HG03575 (cell line): ENCODE results near the gene RBFOX2.
"Not testable (repeated sequence)": the region's sequence is repeated elsewhere in the genome, so short reads cannot be mapped to it uniquely, and the experiment has no call there.

Source experiments
- ATAC-seq: cut with Tn5 transposase; IDR thresholded peaks from one replicate; pipeline ENCODE4 v1.9.1; 2021; ENCODE audit not compliant: unreplicated experiment, insufficient number of reproducible peaks, low FRiP score; ENCODE audit errors: extremely low read depth

The RBFOX2 gene

DNA sequence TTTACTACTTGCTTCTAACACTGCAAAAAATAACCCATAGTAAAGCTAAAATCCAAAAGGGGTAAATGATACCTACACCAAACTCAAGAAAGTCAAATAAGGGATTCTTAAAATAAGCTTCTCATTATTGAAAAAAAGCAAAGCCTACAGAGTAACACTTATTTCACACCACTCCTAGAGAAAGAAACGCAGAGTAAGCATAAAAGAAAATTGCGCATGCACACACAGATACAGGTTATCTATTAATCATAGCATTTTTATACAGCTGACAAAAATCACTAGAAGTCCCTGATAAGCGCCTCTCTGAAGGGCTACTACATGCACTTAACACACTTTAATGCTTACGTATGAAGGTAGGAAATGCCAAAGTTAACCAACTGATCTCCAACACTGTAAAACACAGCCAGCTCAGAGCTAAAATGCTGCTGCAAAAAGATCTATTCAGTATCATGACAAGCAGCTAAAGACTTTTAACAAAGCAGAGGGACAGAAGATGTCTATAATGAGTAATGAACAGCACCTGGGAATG lies 14.0 kb downstream of the RBFOX2 start:
- no peak for ATAC-seq

DNA sequence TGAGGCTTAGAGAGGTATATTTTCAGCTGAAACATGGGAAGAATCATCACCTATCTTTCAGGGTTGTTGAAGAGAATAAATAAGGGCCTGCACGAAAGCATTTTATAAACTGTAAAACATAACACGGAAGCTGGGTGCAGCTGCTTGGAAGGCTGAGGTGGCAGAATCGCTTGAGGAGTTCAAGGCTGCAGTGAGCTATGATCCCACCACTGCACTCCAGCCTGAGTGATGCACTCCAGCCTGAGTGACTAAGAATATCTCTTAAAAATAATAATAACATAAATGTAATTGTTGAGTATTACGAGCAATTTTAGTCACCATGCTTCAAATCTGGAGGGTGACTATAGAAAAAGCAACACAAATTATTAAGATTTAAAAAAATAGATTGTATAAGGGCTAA lies 16.3 kb downstream of the RBFOX2 start:
- no peak for ATAC-seq

DNA sequence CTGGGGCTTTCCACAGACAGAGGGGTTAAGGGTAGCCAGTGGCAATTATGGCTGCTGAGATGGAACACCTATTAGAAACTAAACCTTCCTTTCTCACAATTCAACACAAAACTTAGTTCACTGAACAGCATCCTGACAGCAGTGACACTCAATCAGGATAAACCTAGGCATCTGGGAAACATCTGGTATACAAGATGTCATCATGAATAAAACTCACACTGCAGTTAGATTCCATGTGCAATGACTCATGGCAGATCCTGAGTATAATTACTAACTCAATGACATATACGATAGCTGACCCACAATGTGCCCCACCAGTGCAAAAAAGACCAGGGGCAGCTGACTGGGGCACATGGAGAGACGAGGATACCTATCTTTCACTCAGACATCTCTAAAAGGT lies 17.7 kb downstream of the RBFOX2 start:
- no peak for ATAC-seq

DNA sequence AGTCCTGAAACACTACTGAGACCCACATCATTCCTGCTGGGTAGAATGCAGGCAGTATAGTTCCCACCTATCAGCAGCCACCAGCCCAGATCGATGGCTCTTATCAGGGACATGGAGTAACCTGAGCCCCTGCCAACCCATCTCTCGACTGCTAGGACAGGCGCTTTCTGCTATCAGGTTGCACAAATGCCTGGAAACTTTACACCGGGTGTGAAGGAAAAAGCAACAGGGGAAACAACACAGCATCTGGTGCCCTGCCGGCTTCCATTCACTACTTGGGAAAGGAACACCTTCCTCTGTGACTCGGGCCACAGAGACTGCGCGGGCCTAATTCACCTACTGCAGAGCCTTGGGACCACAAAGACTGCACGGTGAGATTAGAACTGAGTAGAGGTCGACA lies 18.5 kb downstream of the RBFOX2 start:
- ATAC-seq, result no peak

DNA sequence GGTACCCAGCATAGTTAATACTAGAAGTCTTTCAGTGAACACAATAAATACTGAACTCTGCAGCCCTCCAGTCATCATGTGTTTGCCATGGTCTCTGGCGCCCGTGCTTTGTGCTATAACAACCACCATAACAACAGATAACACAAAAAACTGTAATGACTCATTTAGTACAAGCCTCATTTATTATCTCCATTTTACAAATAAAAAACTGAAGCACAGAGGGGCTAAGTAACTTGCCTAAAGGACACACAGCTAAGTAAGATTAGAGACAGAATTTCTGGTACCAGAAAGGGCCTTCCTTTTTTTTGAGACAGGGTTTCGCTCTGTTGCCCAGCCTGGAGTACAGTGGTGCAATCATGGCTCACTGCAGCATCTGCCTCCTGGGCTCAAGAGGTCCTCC lies 19.5 kb downstream of the RBFOX2 start:
- ATAC-seq, result no peak

DNA sequence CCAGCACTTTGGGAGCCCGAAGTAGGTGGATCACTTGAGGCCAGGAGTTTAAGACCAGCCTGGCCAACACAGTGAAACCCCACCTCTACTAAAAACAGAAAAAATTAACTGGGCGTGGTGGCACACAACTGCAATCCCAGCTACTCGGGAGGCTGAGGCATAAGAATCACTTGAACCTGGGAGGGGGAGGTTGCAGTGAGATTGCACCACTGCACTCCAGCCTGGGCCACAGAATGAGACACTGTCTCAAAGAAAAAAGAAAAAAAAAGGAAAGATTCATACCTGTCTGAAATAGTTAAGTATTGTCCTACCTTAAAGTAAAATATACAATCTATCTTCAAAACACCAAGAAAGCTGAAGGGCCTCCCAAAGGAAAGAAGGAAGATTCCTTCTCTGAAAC lies 20.1 kb downstream of the RBFOX2 start:
- ATAC-seq, result no peak

DNA sequence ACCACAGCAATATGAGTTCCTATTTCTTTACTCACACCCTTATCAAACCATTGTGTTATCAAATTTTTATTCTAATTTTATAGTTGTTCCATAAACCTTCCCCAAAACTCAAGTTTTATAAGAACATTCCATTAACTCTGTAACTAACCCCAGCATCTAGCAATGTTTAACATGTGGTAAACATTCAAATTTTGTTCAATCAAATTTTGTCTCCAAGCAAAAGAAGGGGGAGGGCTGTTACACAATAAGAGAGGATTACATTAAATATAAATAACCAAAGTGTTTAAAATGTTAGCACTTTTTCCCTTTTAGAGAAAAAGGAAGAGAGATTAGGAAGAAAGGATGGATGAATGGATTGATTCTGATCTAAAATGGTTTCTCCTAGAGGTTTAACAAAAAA lies 20.5 kb downstream of the RBFOX2 start:
- ATAC-seq, result no peak

DNA sequence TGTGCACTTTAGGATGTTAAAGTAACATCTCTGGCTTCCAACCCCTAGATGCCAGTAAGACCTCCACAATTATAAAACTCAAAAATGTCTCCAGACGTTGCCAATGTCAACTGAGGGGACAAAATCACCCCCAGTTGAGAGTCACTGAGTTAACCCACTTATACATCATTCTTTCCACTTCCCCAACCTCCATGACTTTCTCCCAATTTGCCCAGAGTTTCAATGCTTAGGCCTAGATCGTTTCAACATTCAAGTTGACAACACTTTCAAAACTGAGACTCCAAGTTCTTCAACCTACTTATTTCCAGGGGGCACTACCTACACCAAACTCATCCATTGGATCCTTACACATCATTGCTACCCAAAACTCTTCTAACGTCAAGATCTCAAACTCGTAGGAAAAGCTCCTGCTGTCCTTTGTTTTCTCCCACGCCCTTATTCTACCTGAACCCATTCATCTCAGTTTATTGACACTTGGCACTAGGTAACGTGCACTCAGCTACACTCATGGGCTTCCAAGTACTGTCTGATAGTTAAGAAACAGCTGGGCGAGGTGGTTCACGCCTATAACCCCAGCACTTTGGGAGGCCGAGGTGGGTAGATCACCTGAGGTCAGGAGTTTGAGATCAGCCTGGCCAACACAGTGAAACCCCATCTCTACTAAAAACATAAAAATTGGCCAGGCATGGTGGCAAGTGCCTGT lies 24.5 kb downstream of the RBFOX2 start:
- ATAC-seq, result no peak

DNA sequence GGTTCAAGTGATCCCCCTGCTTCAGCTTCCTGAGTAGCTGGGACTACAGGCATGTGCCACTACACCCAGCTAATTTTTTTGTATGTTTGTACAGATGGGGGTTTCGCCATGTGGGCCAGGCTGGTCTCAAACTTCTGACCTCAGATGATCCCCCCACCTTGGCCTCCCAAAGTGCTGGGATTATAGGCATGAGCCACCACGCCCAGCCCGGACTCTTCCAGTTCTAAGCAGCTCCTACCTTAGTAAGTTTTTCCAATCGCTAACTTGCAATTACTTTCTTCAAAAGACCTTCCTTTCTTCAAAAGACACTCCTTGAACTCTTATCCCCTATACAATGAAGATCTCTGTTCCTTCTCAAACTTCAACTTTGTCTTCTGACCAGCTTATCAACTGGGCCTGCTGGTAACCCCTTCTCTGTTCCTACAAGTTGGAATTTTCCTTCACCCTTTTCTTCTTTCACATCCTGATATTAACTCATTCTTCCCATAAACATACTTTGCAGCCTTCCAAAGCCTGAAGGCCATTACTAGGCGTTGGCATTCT lies 25.8 kb downstream of the RBFOX2 start:
- ATAC-seq, result no peak

DNA sequence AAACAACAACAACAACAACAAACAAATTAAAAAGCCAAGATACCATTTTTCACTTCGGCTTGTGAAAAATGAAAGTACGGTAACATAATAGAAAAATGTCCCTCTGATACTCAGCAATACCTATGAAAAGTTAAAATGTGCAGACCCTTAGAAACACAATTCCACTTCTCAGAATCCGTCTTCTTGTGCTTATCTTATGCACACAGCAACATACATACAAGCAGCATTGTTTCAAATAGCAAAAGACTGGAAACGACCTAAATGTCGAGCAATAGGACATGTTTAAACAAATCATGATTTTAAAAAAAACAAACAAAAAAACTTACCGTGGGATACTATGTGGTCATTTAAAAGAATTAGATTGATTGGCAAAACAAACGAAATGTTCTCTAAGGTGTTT lies 26.5 kb downstream of the RBFOX2 start:
- no peak for ATAC-seq

DNA sequence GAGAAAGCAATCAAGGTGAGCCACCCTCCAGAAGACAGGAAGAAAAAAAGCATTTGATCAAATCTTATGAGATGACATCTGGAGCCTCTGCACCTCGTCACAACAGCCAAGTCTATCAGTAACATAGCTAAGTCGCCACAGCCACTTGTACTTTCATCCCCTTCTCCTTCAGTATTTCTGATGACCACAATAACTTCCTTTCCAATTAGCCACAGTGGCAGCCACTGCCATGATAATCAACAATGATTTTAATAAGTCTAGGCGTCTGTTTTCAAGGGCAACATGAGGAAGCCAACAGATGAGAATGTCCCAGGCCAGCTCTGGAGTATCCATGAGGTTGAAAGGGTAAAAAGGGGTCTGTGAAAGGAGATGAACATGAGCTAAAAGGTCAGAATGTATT lies 29.9 kb downstream of the RBFOX2 start:
- ATAC-seq, result no peak

DNA sequence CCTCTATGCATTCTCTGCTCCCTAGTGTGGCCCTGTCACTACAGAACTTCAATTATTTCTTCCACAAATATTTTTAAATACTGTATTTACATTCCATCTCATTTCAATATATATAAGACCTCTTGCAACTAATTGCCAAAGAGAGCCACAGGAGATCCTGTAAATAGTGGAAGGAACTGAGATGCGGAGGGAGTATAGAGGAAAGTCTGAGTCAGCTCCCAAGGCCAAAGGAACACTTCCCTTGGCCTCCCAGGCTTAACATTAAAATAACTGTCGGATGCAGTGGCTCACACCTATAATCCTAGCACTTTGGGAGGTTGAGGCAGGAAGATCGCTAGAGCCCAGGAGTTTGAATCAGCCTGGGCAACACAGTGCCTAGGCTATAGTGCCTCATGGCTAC lies 31.2 kb downstream of the RBFOX2 start:
- no peak for ATAC-seq

DNA sequence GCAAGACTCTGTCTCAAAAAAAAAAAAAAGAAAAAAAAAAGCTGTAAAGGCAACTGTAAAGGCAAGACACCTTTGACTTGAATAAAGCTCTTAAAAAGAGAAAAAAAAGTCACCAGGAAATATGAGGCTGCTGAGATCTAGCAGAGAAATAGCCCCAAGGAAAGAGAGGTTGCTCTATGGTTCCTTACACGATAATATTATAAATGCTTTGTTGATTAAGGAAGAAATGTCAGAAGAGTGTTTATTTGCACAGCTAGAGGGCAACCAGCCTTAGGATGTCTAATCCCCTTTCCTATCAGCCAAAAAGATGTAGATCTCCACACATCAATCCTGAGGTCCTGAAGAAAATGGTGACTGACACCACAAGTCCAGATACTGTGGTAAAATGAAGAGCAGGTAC lies 32.0 kb downstream of the RBFOX2 start:
- ATAC-seq, result no peak

DNA sequence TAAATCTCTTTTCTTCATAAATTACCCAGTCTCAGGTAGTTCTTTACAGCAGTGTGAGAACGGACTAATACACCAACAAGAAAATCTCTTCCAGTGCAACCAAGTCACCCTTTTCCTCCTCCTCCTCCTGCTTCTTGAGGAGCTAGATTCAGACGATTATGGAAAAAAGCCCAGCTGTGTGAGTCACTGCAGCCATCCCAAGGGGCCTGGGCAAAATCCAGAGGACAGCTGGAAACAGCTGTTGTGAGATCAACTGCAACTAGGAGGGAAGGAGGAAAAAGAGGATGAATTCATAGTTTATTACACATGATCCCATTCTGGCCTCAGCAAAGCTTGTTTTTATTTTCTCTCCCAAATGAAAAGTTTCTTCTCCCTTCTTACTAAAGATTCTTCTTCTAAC lies 32.9 kb downstream of the RBFOX2 start:
- ATAC-seq, result no peak

DNA sequence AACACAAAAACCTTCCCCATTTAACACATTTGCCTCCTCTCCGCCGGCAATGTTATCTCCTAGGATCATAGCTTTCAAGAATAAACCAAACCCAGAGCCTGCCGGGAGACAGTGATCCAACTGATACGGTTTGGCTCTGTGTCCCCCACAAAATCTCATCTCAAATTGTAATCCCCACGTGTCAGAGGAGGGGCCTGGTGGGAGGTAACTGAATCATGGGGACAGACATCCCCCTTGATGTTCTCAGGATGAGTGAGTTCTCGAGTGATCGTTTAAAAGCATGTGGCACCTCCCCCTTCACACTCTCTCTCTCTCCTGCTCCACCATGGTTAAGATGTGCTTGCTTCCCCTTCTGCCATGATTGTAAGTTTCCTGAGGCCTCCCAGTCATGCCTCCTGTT lies 33.3 kb downstream of the RBFOX2 start:
- no peak for ATAC-seq

DNA sequence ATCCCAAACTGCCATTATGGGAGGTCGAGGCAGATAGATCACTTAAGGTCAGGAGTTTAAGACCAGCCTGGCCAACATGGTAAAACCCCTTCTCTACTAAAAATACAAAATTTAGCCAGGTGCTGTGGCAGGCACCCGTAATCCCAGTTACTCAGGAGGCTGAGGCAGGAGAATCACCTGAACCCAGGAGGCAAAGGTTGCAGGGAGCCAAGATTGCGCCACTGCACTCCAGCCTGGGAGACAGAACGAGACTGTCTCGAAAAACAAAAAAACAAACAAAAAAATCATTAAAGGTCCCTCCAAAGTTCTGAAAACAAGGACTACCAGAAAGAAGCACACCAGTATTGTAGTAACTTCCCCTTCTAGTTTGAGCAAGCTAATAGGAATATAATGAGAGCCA lies 34.9 kb downstream of the RBFOX2 start:
- not testable (repeated sequence) for ATAC-seq

DNA sequence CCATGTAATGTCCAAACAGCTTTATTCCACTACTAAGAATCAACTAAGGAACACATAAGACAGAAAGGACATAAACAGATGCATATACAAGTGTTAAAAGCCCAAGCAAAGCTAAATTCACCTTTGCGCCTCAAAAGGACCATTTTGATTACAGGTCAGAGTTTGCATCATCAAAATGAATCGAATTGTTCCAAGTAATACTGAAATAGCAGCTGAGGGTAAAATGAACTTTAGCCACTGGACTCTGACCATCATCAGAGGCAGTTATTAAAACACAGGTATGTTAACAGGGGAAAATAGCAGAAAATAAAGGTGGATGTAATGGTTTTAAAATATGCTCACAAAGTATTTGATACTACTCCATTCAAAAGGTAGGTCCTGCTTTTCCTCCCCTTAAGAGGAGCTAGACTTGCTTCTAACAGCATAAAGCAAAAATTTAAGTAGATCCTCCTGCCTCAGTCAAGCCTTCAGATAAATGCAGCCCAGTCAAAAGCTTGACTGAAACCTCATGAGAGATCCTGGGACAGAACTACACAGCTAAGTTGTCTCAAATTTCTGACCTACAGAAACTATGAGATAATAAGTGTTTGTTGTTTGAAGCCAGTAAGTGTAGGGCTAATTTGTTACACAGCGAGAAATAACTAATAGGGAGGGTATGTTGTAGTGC lies 35.4 kb downstream of the RBFOX2 start:
- ATAC-seq, result no peak

DNA sequence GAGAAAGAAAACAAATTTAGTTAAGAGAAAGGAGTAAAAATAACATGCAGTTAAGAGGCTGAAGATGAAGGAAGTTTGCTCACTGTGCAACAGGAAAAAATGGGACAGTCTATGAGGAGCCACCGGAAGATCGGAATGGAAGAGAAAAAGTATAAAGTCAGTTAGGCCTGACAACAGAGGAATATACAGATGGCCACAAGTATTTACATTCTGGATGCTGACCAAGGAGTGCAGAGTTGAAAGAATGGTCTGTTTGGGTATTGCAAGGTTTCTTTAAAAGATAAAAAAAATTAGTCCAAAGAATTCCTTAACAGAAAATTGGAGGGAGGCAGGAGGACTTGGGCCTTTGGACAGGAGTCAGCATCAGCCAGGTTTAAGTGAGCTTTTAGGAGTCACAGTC lies 37.5 kb downstream of the RBFOX2 start:
- ATAC-seq, result no peak

DNA sequence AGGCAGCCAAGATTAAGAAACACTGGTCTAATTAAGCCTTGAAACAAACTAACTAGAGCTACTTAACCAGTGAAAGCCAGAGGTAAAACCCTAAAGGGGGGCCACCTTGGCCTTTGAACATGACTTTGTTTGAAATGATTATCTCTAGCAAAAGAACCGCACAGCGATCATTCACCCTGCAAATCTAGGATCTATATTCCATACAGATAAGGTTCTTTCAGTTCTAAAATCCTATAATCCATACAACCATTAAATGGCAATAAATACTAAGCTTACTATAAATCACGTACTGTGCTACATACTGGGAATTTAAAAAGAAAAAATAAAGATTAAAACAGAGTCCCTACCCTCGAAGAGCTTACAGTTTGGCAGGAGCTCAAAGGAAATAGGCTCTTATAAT lies 40.6 kb downstream of the RBFOX2 start:
- ATAC-seq, result no peak

DNA sequence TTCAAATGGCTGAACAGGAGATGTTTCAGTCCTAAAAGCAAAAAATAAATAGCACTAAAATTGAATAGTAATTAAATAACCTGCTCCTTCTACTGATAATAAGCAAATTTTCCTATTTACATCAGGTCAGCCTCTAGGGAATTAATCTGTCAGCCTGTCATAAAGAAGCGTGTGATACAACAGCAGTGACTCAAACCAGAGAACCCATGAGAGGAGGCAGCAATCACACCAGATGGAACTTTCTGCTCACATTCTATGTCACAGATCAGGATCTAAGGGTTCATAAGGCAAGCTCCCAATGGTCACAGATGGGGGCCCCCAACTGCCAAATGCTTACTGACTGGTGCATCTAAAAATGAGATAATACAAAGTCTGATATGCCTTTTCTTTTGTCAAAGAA lies 41.1 kb downstream of the RBFOX2 start:
- no peak for ATAC-seq
